Measurements from ENCODE around the gene CRLF2. TPM values are rescaled to one million over a fixed set of nuclear protein-coding genes. Genes with fewer than 3 reads are reported as not detected.

The CRLF2 gene
- total RNA-seq, 4 donors from 2014 or later, result 0.95 TPM; not detected in 3

DNA sequence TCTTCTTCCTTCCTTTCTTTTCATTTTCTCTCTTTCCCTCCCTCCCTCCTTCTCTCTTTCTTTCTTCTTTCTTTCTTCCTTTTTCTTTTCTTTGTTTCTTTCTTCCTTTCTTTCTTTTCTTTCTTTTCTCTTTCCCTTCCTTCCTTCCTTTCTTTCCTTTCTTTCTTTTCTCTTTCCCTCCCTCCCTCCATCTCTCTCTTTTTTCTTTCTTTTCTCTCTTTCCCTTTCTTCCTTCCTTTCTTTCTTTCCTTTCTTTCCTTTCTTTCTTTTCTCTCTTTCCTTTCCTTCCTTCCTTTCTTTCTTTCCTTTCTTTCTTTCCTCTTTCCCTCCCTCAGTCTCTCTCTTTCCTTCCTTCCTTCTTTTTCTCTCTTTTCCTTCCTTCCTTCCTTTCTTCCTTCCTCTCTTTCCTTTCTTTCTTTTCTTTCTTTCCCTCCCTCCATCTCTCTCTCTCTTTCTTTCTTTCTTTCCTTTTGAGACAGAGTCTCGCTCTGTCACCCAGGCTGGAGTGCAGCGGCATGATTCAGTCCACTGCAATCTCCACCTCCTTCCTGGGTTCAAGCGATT is 44.4 kb downstream of the CRLF2 start:
- TF ChIP-seq POLR2A (IDR thresholded peaks at IDR 0.05), result no peak
- TF ChIP-seq, protein P1, sequence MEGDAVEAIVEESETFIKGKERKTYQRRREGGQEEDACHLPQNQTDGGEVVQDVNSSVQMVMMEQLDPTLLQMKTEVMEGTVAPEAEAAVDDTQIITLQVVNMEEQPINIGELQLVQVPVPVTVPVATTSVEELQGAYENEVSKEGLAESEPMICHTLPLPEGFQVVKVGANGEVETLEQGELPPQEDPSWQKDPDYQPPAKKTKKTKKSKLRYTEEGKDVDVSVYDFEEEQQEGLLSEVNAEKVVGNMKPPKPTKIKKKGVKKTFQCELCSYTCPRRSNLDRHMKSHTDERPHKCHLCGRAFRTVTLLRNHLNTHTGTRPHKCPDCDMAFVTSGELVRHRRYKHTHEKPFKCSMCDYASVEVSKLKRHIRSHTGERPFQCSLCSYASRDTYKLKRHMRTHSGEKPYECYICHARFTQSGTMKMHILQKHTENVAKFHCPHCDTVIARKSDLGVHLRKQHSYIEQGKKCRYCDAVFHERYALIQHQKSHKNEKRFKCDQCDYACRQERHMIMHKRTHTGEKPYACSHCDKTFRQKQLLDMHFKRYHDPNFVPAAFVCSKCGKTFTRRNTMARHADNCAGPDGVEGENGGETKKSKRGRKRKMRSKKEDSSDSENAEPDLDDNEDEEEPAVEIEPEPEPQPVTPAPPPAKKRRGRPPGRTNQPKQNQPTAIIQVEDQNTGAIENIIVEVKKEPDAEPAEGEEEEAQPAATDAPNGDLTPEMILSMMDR (IDR thresholded peaks at IDR 0.05), result no peak
- no peak overlapping the region for H3K27ac ChIP-seq
- peaks cover 0 to 17% (median 0%) of the 10 kb centered on the region in 4 donors for H3K27me3 ChIP-seq
- no peak overlapping the region for H3K4me3 ChIP-seq
- WGBS, 2 donors, result 86 to 93% methylated on average over 2 of the region's 3 CpGs
- intact Hi-C loops (cut with DNase I), result no loop called here
- no peaks in the 10 kb centered on the region for H3K36me3 ChIP-seq
- H3K9me3 ChIP-seq, result no peaks in the 10 kb centered on the region
- DNase-seq, result no peak
- H3K4me1 ChIP-seq, result peaks cover 0 to 4% (median 0%) of the 10 kb centered on the region in 3 donors

- Histone ChIP-seq H3K4me1 (peaks cover 0 to 4% (median 0%) of the 10 kb centered on the region in 3 donors), H3K27me3 (peaks cover 0 to 20% (median 0%) of the 10 kb centered on the region in 4 donors)
Observed at GRCh38 chrX:1167466-1167865, 45.0 kb downstream of the CRLF2 start.

GRCh38 chrX:1165535-1166196 is 46.8 kb downstream of the CRLF2 start:
- intact Hi-C loops (cut with DNase I), result no loop called here
- Histone ChIP-seq H3K27me3 (peaks cover 0 to 20% (median 0%) of the 10 kb centered on the region in 4 donors), H3K4me3 (no peak overlapping the region), H3K4me1 (peaks cover 0 to 4% (median 0%) of the 10 kb centered on the region in 3 donors), H3K36me3 (no peaks in the 10 kb centered on the region), H3K27ac (no peak overlapping the region), H3K9me3 (no peaks in the 10 kb centered on the region)
- DNase-seq, result no peak
- no peak for TF ChIP-seq POLR2A (IDR thresholded peaks at IDR 0.05)
- TF ChIP-seq, protein P1 (IDR thresholded peaks at IDR 0.05), result no peak
- 5 to 23% methylated on average over 12 of the region's 12 CpGs for WGBS, 2 donors

More at GRCh38 chrX:1167466-1167865, 45.0 kb downstream of the CRLF2 start:
- no peaks in the 10 kb centered on the region for H3K9me3 ChIP-seq
- H3K36me3 ChIP-seq, result no peaks in the 10 kb centered on the region
- intact Hi-C loops (cut with DNase I), result no loop called here
- DNase-seq, result no peak
- H3K4me3 ChIP-seq, result no peak overlapping the region
- WGBS, 2 donors, result 40 to 49% methylated on average over 4 of the region's 4 CpGs
- no peak overlapping the region for H3K27ac ChIP-seq
- TF ChIP-seq, protein P1 (IDR thresholded peaks at IDR 0.05), result no peak
- no peak for TF ChIP-seq POLR2A (IDR thresholded peaks at IDR 0.05)

DNA sequence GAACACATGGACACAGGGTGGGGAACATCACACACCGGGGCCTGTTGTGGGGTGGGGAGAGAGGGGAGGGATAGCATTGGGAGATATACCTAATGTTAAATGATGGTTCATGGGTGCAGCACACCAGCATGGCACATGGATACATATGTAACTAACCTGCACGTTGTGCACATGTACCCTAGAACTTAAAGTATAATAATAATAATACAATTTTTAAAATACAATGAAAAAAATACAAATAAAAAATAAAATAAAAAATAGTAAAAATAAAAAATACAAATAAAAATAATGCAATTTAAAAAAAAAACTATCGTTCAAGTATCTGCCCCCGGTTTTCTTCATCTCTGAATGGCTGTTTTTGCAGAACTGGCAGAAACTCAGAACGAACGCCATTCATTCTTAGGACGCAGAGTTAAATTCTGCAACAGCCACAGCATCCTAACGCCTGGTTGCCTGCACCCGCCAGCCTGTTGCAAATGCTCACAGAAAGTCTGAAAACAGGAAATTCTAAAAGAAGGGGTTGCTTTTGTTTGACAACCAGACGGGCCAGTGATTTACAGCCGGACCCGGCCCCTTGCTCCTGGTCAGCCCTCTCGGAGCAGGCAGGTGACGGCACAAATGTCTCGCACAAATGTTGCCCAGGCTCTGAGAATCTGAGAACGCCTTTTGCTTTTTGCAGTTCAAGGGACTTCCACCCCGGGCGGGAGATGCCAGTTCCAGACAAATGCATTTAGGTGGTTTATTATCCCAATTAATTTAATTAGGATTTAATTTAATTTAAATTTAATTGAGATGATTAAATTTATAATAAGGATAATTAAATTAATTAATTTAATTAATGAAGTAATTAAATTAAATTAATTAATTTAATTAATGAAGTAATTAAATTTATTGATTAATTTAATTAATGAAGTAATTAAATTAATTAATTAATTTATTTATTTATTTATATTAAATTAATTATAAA is 47.8 kb downstream of the CRLF2 start:
- H3K36me3 ChIP-seq, result no peaks in the 10 kb centered on the region
- 19 to 28% methylated on average over 18 of the region's 18 CpGs for WGBS, 2 donors
- intact Hi-C loops (cut with DNase I), result no loop called here
- H3K4me3 ChIP-seq, result no peak overlapping the region
- TF ChIP-seq, protein P1 (IDR thresholded peaks at IDR 0.05), result no peak
- no peak for TF ChIP-seq POLR2A (IDR thresholded peaks at IDR 0.05)
- no peak overlapping the region for H3K27ac ChIP-seq
- H3K9me3 ChIP-seq, result no peaks in the 10 kb centered on the region
- H3K4me1 ChIP-seq, result peaks cover 0 to 4% (median 0%) of the 10 kb centered on the region in 3 donors
- DNase-seq, result no peak
- H3K27me3 ChIP-seq, result peaks cover 0 to 20% (median 0%) of the 10 kb centered on the region in 4 donors

Data from esophagus squamous epithelium (tissue), 5 donors.